NOMO-1 treated with dmso at 0.1 percent for 144 hours (cell line): ENCODE measurements around the gene STARD3.
"Not testable (repeated sequence)": the region's sequence is repeated elsewhere in the genome, so short reads cannot be mapped to it uniquely, and the experiment has no call there.

Source experiments
- DNase-seq: peaks from one replicate; lab custom pipeline; 2025; ENCODE audit not compliant: unreplicated experiment; lab: John Stamatoyannopoulos, UW

STARD3 gene

DNA sequence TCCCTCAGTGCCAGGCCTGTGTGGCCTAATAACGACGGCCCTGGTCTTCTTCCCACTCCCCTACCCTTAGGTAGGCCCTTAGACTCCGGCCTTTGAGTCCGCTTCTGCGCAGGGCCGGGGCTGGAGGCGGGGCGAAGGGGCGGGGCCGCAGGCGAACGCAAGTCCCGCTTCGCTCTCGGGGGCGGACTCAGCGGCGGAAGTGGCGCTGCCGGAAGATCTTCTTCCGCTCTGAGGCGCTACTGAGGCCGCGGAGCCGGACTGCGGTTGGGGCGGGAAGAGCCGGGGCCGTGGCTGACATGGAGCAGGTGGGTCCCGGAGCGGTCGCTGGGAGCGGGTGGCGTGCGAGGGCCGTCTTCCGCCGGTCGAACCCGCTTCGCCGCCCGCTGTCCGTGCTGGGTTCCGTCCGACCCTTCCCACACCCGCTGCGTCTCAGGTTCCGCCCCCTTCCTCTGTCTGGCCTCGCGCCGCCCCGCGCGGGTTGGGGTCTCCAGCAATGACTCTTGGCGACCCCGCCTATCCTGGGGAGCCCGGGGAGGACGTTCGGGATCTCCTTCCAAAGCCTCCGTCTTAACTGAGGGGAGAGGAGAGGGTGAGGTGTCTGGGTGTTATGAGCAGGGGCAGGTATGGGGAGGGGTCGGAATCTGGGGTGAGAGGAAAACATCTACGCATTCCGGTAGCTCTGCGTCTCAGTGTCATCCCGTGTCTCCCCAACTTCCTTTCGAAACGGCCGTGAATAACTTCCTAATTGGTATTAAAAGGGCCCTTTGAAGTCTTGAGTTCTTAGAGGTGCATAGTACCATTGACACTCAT, at the start of gene STARD3:
Gene STARD3 (plus strand): TSS at position 218 of the 810 bp plus-strand sequence. CDS start 16,388 bp downstream, outside the sequence.
- peak; percentile 70 for DNase-seq

- not testable (repeated sequence) for DNase-seq
Observed at GRCh38 chr17:39590180-39590579, 46.8 kb upstream of the STARD3 start.

- no peak for DNase-seq
Observed at GRCh38 chr17:39591958-39592954, 44.7 kb upstream of the STARD3 start.

DNA sequence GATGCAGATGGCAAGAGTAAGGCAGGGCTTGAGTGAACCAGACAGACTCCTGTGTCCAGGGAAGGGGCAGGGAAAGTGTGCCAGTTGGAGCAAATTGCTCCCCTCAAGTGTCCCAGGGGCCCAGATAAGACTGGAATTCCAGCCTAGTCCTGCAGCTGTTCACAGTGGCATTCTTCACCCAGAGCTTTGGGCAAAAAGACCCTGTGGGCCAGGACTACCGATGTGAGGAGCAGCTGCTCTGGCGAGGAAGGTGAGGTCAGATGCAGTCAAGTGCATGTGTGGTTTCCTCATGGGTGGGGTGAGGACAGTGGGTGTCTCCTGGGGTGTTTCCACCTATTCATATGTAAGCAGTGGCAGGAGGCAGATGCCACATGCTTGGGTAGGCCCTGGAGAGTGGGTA, 43.6 kb upstream of the STARD3 start:
- no peak for DNase-seq

DNA sequence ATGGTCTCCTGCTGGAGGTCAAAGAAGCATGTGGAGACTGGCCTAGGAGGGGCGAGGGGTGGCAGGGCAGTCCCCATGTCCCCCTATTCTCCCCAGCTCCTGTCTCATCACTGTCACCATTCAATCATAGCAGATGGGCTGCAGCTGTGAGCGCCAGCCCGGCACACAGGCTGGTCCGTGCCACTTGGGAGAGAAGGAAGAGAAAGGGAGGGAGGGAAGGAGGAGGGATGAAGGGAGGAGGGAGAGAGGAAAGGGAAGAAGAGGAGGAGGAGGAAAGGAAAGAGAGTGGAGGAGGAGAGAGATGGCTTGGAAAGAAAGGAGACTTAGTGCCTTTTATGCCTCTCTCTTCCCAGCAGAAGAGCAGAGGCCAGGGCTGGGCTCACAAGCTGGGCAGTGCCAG, 41.6 kb upstream of the STARD3 start:
- DNase-seq = no peak

- no peak for DNase-seq
Observed at GRCh38 chr17:39595928-39596510, 40.9 kb upstream of the STARD3 start.

DNA sequence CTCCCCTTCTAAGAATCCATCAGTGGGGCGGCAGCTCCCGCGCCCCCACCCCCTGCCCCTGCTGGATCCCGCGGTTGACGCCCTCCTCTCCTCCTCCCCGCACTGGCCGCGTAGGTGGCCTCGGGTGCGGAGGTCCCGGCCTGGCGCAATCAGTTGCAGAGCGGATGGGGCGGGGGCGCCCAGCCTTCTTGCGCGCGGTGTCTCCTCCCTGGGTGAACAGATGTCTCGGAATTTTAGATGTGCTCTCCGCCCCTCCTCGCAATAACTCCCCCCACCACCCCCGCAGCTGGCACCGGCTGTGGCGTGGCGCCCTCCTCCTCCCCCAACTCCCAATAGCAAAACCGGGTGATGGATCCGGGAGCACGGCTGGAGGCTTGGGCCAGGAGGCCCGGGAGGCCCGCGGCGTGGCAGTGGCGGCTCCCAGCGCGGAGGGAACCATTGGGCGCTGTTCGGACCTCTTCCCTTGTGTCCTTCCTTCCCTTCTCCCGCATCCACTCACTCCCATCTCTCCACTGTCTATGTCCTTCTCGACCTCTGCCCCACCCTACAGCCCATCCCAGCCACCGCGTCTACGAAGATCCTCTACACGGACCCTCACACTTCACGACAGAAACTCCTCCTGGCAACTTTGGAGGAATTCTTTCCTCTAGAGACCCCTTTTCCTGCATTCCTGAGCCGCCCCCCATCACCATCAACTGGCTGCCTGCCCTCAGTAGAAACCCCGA, 40.2 kb upstream of the STARD3 start:
- DNase-seq = no peak

- no peak for DNase-seq
Observed at GRCh38 chr17:39597372-39598046, 39.4 kb upstream of the STARD3 start.

DNA sequence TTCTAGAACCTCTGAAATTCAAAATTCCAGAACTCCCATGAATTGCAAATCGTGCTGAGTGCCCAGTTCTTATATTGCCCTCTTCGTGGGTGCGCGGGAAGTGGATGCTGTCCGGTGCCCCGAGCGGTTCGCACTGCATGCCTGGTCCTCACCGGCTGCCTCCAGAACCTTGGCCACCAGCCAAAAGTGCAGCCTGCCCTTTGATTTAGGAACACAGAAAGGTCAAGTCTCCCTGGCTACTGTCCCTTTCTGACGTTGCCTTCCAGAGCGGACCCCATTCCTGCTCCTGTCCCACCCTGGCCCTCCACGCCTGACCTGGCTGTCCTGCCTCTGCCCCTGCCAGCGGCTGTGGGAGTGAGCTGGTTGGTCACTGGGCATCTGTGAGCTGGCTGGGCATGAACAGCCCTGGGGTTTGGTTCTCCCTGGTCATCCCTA, 38.9 kb upstream of the STARD3 start:
- DNase-seq = no peak

- DNase-seq = no peak
Observed at GRCh38 chr17:39598630-39599003, 38.3 kb upstream of the STARD3 start.

GRCh38 chr17:39599004-39599664, 37.8 kb upstream of the STARD3 start:
- no peak for DNase-seq

DNA sequence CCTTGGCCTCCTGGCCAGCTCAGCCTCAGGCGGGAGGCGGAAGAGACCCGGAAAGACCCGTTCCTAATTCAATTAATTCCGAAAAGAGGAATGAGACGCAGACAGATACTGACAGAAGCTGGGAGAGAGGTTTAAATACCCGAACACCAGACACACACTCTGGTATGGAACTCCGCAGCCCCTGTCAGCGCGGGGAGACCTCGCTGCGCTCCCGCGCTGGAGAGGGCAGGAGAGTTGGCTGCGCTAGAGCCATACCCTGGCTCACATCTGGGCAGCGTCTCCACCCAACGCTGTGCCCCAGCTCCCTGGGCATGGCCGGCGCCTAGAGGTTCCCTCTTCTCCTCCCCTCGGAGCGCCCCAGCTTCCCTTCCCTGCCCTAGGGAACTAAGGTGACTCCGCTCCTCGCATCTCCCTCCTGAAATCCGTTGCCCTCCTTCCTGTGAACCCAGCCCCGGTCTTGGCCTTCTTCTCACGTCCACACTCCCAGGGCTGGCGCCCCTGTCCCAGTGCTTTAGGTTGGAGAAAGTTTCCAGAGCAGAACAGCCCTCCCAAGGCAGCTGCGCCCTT, 37.2 kb upstream of the STARD3 start:
- DNase-seq = no peak

GRCh38 chr17:39600288-39600996, 36.5 kb upstream of the STARD3 start:
- no peak for DNase-seq

- no peak for DNase-seq
Observed at GRCh38 chr17:39600997-39601597, 35.8 kb upstream of the STARD3 start.

DNA sequence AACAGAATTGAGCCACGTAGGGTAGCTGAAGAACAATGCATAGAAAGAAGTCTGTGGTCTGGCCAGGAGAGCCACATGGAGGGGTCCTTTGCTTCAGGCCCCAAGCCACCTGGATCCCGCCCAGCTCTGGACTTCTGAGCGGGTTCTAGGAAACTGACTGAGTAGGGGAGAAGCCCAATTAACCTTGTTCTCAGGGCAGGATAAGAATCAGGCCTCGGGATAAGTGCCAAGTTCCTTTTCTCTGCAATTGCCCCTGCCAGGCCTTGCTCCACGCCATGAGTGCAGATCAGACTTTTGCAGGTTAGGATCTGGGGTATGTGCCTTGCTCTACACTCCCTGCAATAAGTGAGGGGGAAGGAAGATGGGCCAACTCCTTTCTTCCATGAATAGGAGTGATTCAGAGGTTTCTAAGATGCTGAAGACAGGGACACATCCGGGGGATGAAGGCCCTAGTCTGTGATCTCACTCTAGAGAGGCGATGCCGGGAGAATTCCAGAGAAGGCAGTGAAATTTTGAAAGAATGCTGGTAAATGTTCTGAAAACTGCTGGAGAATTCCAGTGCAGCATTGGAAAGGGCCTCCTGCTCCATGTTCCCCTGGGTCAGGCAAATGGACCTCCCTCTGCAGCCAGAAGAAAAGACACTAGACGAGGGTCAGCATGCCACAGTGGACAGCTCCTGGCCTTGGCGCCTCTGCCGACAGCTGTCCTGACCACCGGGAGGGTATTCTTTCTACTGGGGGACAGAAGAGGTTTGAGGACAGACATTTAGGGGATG, 35.0 kb upstream of the STARD3 start:
- no peak for DNase-seq

GRCh38 chr17:39602533-39603303, 34.2 kb upstream of the STARD3 start:
- DNase-seq = no peak
